Bone marrow (tissue), 2 donors: ENCODE results near the gene NRG4.
A peak's percentile ranks its signal among the peaks of the same experiment; 100 is the strongest.
"Not testable (repeated sequence)": the region's sequence is repeated elsewhere in the genome, so short reads cannot be mapped to it uniquely, and the experiment has no call there.

Source experiments
- DNase-seq, 2 donors: peaks; one replicate each; lab custom pipeline; 2025; lab: John Stamatoyannopoulos, UW

The NRG4 gene

GRCh38 chr15:75927601-75928000, 84.6 kb downstream of the NRG4 start:
- no peak for DNase-seq

DNA sequence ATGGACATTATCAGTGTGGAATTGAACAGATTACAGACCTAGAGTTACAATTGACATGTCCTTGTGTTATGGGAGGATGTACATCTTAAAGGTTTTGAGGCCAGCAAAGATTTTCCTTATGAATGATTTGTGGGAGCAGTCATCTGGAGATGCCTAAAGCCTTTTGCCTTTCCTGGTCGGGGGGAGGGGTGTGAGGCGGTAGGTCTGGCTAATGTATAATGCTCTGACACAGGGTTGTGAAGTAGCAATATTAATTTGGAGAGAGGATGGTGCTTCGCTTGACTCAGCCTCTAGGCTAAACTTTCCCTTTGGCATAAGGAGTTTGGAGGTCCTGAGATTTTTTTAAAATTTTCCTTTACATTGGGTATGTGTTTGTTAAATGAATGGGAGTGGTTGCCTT, 85.3 kb downstream of the NRG4 start:
- DNase-seq = no peak

DNA sequence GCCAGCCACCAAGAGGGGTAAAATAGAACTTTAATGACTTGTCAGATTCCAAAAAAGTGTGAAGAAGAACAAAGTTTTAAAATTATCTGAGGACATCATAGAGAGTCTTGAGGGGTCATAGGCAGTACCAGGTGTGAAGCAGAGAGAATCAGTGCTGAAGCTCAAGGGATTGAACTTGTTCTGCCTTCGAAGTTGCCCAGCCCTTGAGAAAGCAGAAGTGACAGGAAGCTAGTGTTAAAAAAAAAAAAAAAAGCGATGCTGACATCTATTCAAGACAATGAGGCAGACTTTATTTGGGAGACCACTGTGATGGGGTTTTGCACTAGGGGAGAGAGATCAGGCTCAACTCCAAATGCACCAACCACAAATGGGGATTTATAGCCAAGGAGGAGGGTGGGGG, 86.8 kb downstream of the NRG4 start:
- DNase-seq = no peak

DNA sequence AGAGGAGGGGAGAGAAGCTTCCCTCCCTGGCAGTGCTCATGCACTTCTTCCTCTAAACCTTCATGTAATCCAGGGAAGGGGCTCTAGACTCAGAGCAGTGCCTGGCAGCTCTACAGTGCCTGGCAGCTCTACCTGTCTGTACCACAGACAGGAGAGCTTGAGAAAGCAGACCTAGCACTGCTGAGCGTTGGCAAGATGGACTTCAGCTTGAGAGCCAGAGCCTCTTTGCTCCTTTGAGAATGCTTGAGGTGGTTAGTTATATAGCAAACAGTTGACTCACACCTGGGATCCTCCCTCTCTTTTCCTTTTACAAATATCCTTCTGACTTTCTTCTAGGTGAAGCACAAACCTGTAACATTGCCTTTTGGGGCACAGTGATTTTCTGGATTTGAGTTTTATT, 87.6 kb downstream of the NRG4 start:
- no peak for DNase-seq

- DNase-seq = no peak
Measured at GRCh38 chr15:75923756-75924155, 88.5 kb downstream of the NRG4 start.

- DNase-seq = peak in 1 of 2 donors; percentile 49
Measured at GRCh38 chr15:75921732-75922703, 90.2 kb downstream of the NRG4 start.

GRCh38 chr15:75920079-75920478, 92.1 kb downstream of the NRG4 start:
- no peak for DNase-seq

DNA sequence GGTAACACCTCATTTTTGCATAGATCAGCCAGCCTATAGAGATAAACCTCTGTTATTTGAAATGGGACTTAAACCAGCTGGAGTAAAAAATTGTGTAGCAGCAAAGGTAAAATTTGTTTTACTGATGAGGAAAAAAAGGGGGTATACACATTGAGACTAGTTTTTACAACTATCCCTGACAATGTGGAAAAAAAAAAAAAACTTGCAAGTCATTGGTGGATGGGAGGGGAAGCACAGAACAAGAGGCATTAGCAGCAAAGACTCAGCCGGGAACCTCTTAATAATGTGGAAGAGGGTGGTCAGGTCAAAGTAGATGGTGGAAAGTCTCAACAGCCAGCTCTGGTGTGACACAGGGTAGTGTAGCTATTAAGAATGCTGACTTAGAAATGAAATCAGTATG, 94.1 kb downstream of the NRG4 start:
- DNase-seq = no peak

- no peak for DNase-seq
Measured at GRCh38 chr15:75916978-75917377, 95.2 kb downstream of the NRG4 start.

GRCh38 chr15:75910355-75910754, 101.9 kb downstream of the NRG4 start:
- not testable (repeated sequence) for DNase-seq

DNA sequence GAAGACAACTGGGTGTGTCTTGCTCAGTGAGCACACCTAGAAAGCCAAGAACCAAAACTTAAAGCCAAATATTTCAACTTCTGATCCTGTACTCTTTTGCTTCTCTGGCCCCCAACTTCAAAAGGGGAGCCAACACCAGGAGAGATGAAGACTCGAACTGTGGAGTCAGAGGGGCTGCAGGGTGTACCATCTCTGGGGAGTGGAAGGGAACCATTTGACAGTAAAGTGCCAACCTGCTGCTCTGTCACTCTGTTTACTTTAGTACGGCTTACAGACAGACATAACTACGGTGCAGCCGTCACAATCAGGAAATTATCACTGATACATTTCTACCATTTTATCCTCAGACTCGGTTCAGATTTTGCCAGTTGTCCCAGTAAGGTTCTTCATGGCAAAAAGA, 107.0 kb downstream of the NRG4 start:
- no peak for DNase-seq

DNA sequence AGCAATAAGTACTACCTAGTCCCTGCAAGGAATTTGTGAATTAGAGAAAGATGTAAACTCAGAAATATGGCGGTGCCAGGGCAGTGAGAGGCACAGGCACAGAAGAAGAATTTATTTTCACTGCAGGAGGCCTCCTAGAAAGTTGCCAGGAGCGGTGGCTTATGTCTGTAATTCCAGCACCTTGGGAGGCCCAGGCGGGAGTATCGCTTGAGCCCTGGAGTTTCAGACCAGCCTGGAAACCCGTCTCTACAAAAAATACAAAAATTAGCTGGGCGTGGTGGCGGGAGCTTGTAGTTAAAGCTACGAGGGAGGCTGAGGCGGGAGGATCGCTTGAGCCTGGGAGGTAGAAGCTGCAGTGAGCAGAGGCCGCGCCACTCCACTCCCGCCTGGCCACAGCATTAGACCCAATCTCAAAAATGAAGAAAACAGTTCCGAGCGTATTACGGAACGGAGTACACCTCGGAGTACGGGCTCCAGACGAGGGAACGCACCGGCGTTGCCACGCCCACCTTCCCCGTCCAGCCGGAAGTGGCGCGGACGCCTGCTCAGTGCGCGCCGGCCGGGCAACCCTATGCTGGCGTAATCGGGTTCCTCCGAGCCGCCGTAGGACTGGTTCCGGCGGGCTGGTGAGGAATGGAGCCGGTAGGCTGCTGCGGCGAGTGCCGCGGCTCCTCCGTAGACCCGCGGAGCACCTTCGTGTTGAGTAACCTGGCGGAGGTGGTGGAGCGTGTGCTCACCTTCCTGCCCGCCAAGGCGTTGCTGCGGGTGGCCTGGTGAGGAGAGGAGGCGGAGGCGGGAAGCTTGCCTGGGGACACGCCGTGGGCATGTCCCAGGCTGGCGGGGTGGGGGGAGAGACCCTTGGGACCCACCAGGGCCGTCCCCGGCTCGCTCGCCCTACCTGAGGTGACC, 108.6 kb downstream of the NRG4 start, which contains the start of gene FBXO22:
TSS of gene FBXO22 (plus strand) at position 548 of the 909 bp plus-strand sequence. CDS start at position 634, 86 bp downstream.
- DNase-seq = peak; percentile 53 to 68

DNA sequence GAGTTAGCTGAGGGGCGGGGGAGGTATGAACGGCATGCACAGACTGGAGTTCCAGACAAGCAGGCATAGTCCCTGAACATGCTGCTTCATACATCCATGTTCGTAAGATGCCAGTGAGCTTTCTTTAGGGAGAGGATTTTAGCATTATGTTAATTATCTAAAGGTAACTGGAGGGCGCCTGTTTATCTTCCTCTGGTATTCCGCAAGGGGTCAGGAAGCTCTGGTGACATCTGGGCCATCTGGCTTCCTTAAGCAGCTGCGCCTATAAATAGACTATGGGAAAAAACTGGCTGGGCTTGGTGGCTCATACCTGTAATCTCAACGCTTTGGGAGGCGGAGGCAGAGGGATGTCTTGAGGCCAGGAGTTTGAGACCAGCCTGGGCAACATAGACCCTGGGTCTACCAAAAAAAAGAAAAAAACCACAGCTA, 110.1 kb downstream of the NRG4 start:
- peak in 1 of 2 donors; percentile 20 for DNase-seq

DNA sequence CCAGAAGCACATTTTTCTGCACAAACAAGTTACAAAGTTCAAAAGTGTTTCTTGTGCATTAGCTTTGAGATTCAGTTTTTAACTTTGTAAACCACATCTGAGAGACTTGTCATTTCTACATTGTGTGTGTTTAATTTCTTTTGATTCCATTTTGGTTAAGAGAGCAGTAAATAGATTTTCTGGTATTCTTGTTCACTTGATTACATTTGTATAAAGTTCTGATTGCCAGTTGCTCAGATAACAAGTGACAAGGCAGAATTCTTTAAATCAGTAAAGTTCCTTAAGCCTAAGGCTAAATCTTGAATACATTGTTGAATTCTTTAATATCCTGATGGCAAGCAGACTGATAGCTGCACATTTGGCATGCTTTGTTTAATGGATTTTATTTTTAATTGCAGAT, 111.6 kb downstream of the NRG4 start:
- no peak for DNase-seq

- DNase-seq = no peak
Measured at GRCh38 chr15:75895731-75896130, 116.5 kb downstream of the NRG4 start.

DNA sequence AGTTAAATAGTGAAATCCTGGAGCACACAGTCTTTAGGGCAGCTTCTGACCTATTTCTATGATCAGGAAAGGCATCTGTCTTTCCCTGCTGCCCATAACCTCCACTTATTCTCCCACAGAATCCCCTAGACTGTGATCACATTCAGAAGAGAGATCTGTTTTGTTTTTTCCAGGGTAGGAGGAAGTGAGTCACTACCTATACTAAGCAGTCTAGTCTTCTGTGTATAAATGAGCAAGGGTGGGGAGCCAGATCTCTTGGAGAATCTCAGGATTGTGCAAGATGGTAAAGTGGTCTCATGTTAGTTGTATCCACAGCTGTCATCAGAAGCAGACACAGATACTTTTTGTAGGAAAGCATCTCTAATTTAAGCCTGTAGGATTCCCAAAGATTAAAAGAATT, 120.3 kb downstream of the NRG4 start:
- DNase-seq = peak in 1 of 2 donors; percentile 91
